Liver (tissue), 9 donors: ENCODE results near the gene TAL1. TPM values are rescaled to one million over a fixed set of nuclear protein-coding genes. Genes with fewer than 3 reads are reported as not detected.

Experiments
- DNase-seq: peaks from one replicate; pipeline ENCODE4 v3.0.0-alpha.2; 2017; ENCODE audit warnings: low spot score
- H3K27ac ChIP-seq, 2 donors: one replicate each; pipeline ENCODE4 v1.7.0; 2013; ENCODE audit warnings: inconsistent platforms in 2 of 2, low read length in 2 of 2, control low read depth in 1 of 2, low read depth in 1 of 2, mild to moderate bottlenecking in 1 of 2
- H3K27me3 ChIP-seq, 4 donors: one replicate each; pipeline versions ENCODE4 v1.6.1 to v1.7.0; 2013; ENCODE audit warnings: low read length in 3 of 4, inconsistent platforms in 1 of 4, mild to moderate bottlenecking in 1 of 4, moderate library complexity in 1 of 4; ENCODE audit not compliant: control insufficient read depth in 4 of 4, insufficient read depth in 4 of 4
- H3K36me3 ChIP-seq, 4 donors: one replicate each; pipeline versions ENCODE4 v1.6.1 to v1.7.0; 2013; ENCODE audit warnings: low read length in 3 of 4, mild to moderate bottlenecking in 3 of 4, low read depth in 1 of 4, moderate library complexity in 1 of 4; ENCODE audit not compliant: control insufficient read depth in 4 of 4, insufficient read depth in 3 of 4
- H3K4me1 ChIP-seq, 4 donors: one replicate each; pipeline versions ENCODE4 v1.6.1 to v1.7.0; 2013; ENCODE audit warnings: low read length in 3 of 4, mild to moderate bottlenecking in 3 of 4, moderate library complexity in 1 of 4; ENCODE audit not compliant: control insufficient read depth in 4 of 4, insufficient read depth in 4 of 4
- H3K4me3 ChIP-seq, 3 donors: one replicate each; pipeline versions ENCODE4 v1.6.1 to v1.7.0; 2013; ENCODE audit warnings: low read length in 3 of 3, control low read depth in 1 of 3, low read depth in 1 of 3, mild to moderate bottlenecking in 1 of 3
- H3K9ac ChIP-seq, 2 donors: one replicate each; pipeline ENCODE4 v1.7.0; 2013; ENCODE audit warnings: low read length in 2 of 2, mild to moderate bottlenecking in 2 of 2, moderate library complexity in 2 of 2, control low read depth in 1 of 2, low read depth in 1 of 2
- H3K9me3 ChIP-seq, 4 donors: one replicate each; pipeline versions ENCODE4 v1.6.1 to v1.7.0; 2013; ENCODE audit warnings: low read length in 3 of 4; ENCODE audit not compliant: control insufficient read depth in 4 of 4
- FOXA1 ChIP-seq: IDR thresholded peaks from 2 replicates; pipeline ENCODE4 v1.6.1; 2016; ENCODE audit warnings: antibody characterized with exemption
- FOXA2 ChIP-seq: IDR thresholded peaks from 2 replicates; pipeline ENCODE4 v1.6.1; 2016; ENCODE audit warnings: antibody characterized with exemption
- HNF4G ChIP-seq: IDR thresholded peaks from 2 replicates; pipeline ENCODE4 v1.6.1; 2016; ENCODE audit warnings: antibody characterized with exemption
- JUND ChIP-seq, 2 donors: IDR thresholded peaks; 2 replicates each; pipeline ENCODE4 v1.6.1; 2016; ENCODE audit warnings: antibody characterized with exemption in 2 of 2
- RXRA ChIP-seq, 2 donors: IDR thresholded peaks; 2 replicates each; pipeline ENCODE4 v1.6.1; 2017 to 2018; ENCODE audit warnings: antibody characterized with exemption in 2 of 2, mild to moderate bottlenecking in 1 of 2
- SP1 ChIP-seq: IDR thresholded peaks from 2 replicates; pipeline ENCODE4 v1.6.1; 2018; ENCODE audit warnings: antibody characterized with exemption, mild to moderate bottlenecking
- YY1 ChIP-seq: IDR thresholded peaks from 2 replicates; pipeline ENCODE4 v1.6.1; 2016; ENCODE audit warnings: antibody characterized with exemption, mild to moderate bottlenecking
- WGBS: extraction: QIAGEN DNeasy Blood & Tissue Kit; methylation state at CpG from one replicate; pipeline ENCODE4 v1.1.7; 2013; 5-methylcytosine and 5-hydroxymethylcytosine counted together
- polyA plus RNA-seq, 2 donors: library from polyadenylated mRNA; stranded (reverse) in 1 of 2; unstranded in 1 of 2; fragments of 200-250 nt in 1 of 2; fragments of >200 nt in 1 of 2; fragmentation: Nextera tagmentation in 1 of 2; extraction: Ambion mirVana in 1 of 2; gene quantifications; one replicate each; pipeline versions ENCODE4 v1.2.1 to v1.2.3, GENCODE V29; 2013 to 2015
- total RNA-seq, 2 donors: library from RNA; depleted of rRNA; stranded (reverse); fragments of >200 nt; gene quantifications; one replicate each; pipeline ENCODE4 v1.2.3, GENCODE V29; 2014
- TF ChIP-seq, protein P1 (sequence below): IDR thresholded peaks from 2 replicates; pipeline ENCODE4 v1.6.1; 2016; ENCODE audit warnings: antibody characterized with exemption, mild to moderate bottlenecking
- TF ChIP-seq, protein P2 (sequence below): IDR thresholded peaks from 2 replicates; pipeline ENCODE4 v1.6.1; 2016; ENCODE audit warnings: antibody characterized with exemption
- TF ChIP-seq, protein P3 (sequence below): IDR thresholded peaks from 2 replicates; pipeline ENCODE4 v1.6.1; 2016; ENCODE audit warnings: antibody characterized with exemption
- TF ChIP-seq, protein P4 (sequence below): IDR thresholded peaks from 2 replicates; pipeline ENCODE4 v1.6.1; 2016; ENCODE audit warnings: antibody characterized with exemption
- donor health status: healthy.
- donor health status: healthy.
- donor health status: healthy.
- donor health status: healthy.
- donor health status: healthy.

TAL1 gene
- 100 to 1,000 TPM in 1 of 2 donors, 1 to 10 TPM in 1; 3.5 to 184 TPM for total RNA-seq
- polyA plus RNA-seq: 1 to 10 TPM in 1 of 2 donors, under 1 TPM in 1; 0.79 to 1.2 TPM

DNA sequence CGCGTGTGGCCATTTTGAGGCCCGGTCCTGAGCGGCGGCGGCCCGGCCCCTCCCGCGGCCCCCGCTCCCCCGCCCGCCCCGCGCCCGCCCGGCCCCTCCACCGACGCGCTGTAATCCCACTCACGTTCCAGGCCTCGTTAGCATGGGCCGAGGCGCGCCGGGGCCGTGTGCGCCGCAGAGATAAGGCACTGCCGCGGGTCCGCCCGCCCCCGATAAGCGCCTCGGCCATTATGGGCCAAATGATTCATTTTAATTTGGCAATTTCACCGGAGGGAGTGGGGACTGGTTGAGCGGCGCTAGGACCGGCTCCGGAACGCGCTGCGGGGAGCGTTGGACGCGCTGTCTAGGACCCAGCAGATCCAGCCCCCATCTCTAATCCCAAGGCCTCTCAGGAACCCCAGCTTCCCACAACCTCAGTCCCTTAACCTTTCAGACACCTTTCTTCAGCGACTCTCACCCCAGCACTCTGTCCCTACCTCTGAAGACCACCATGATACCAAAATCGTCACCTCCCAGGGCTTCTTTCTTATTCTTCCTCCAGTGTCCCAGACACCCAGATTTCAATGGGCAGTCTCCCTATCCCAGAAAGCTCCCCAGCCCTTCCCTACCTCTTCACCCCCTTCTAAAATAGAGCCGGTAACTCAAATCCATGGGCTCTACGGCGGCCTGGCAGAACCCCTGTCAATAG is at the start of gene TAL1:
Gene TAL1, minus strand, starts transcription at position 39 of the 688 bp plus-strand sequence. CDS start 6,337 bp downstream, outside the sequence.
- Histone ChIP-seq H3K27me3 (peaks cover 0 to 22% (median 13%) of the 10 kb centered on the region in 4 donors), H3K9me3 (peaks cover 0 to 1% (median 0%) of the 10 kb centered on the region in 4 donors), H3K27ac (peak within 1 kb of the TSS; percentile 51 to 55), H3K36me3 (no peaks in the 10 kb centered on the region), H3K9ac (no peak within 1 kb of the TSS), H3K4me1 (peaks cover 0 to 8% (median 5%) of the 10 kb centered on the region in 4 donors), H3K4me3 (peak within 1 kb of the TSS in 1 of 3 donors; percentile 19)
- peak; percentile 85 for DNase-seq
- no peak for TF ChIP-seq RXRA (IDR thresholded peaks at IDR 0.05)
- TF ChIP-seq YY1: no peak
- no peak for TF ChIP-seq FOXA1
- no peak for TF ChIP-seq SP1
- TF ChIP-seq, protein P1, sequence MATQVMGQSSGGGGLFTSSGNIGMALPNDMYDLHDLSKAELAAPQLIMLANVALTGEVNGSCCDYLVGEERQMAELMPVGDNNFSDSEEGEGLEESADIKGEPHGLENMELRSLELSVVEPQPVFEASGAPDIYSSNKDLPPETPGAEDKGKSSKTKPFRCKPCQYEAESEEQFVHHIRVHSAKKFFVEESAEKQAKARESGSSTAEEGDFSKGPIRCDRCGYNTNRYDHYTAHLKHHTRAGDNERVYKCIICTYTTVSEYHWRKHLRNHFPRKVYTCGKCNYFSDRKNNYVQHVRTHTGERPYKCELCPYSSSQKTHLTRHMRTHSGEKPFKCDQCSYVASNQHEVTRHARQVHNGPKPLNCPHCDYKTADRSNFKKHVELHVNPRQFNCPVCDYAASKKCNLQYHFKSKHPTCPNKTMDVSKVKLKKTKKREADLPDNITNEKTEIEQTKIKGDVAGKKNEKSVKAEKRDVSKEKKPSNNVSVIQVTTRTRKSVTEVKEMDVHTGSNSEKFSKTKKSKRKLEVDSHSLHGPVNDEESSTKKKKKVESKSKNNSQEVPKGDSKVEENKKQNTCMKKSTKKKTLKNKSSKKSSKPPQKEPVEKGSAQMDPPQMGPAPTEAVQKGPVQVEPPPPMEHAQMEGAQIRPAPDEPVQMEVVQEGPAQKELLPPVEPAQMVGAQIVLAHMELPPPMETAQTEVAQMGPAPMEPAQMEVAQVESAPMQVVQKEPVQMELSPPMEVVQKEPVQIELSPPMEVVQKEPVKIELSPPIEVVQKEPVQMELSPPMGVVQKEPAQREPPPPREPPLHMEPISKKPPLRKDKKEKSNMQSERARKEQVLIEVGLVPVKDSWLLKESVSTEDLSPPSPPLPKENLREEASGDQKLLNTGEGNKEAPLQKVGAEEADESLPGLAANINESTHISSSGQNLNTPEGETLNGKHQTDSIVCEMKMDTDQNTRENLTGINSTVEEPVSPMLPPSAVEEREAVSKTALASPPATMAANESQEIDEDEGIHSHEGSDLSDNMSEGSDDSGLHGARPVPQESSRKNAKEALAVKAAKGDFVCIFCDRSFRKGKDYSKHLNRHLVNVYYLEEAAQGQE: no peak
- no peak for TF ChIP-seq HNF4G
- TF ChIP-seq, protein P2, sequence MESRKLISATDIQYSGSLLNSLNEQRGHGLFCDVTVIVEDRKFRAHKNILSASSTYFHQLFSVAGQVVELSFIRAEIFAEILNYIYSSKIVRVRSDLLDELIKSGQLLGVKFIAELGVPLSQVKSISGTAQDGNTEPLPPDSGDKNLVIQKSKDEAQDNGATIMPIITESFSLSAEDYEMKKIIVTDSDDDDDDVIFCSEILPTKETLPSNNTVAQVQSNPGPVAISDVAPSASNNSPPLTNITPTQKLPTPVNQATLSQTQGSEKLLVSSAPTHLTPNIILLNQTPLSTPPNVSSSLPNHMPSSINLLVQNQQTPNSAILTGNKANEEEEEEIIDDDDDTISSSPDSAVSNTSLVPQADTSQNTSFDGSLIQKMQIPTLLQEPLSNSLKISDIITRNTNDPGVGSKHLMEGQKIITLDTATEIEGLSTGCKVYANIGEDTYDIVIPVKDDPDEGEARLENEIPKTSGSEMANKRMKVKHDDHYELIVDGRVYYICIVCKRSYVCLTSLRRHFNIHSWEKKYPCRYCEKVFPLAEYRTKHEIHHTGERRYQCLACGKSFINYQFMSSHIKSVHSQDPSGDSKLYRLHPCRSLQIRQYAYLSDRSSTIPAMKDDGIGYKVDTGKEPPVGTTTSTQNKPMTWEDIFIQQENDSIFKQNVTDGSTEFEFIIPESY: no peak
- WGBS: 10% methylated on average over 51 of the region's 51 CpGs

DNA sequence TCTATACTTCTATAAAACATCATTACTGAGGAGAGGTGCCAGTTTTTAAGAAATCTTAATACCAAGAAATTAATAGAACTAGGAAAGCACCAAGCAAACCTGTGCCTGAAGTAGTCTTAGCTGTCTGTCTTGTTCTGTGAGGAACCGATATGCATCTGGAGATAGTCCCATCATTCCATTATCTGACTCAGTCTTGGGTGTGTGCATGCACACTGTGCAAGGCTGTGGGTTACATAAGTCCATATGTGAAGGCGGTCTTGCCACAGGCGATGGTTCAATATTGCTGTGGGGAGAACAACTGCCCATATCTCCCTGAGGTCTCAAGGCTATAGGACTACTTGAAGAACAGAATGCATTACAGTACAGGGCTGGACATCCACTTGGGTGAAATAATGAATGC is 48.1 kb upstream of the TAL1 start:
- H3K36me3 ChIP-seq: no peaks in the 10 kb centered on the region
- TF ChIP-seq, protein P1: no peak
- TF ChIP-seq, protein P3, sequence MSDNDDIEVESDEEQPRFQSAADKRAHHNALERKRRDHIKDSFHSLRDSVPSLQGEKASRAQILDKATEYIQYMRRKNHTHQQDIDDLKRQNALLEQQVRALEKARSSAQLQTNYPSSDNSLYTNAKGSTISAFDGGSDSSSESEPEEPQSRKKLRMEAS: no peak
- TF ChIP-seq FOXA1 (no peak), HNF4G (no peak), JUND (IDR thresholded peaks at IDR 0.05) (no peak), SP1 (no peak), FOXA2 (no peak), RXRA (IDR thresholded peaks at IDR 0.05) (no peak)
- TF ChIP-seq, protein P4, sequence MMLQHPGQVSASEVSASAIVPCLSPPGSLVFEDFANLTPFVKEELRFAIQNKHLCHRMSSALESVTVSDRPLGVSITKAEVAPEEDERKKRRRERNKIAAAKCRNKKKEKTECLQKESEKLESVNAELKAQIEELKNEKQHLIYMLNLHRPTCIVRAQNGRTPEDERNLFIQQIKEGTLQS: no peak
- TF ChIP-seq, protein P2: no peak
- no peak for DNase-seq
- H3K4me1 ChIP-seq: no peaks in the 10 kb centered on the region
- H3K27ac ChIP-seq: no peak overlapping the region
- no peak overlapping the region for H3K4me3 ChIP-seq
- 97% methylated on average over 3 of the region's 3 CpGs for WGBS
- no peaks in the 10 kb centered on the region for H3K9me3 ChIP-seq
- H3K27me3 ChIP-seq: no peaks in the 10 kb centered on the region
- H3K9ac ChIP-seq: no peak overlapping the region
